GM18505 (cell line): Measurements from ENCODE around the gene TNRC18.
A peak's percentile ranks its signal among the peaks of the same experiment; 100 is the strongest.

Experiments used
- ATAC-seq: cut with Tn5 transposase; IDR thresholded peaks from one replicate; pipeline ENCODE4 v1.9.1; 2021; ENCODE audit not compliant: unreplicated experiment
- POLR2A ChIP-seq: IDR thresholded peaks from 4 replicates; pipeline ENCODE4 v1.6.1; 2011; ENCODE audit warnings: borderline replicate concordance; ENCODE audit not compliant: insufficient read depth, insufficient read length; ENCODE audit errors: extremely low read depth

TNRC18 gene

GRCh38 chr7:5442757-5443305 lies 19.2 kb upstream of the TNRC18 start:
- TF ChIP-seq POLR2A: no peak
- no peak for ATAC-seq

- no peak for TF ChIP-seq POLR2A
- no peak for ATAC-seq
Measured at GRCh38 chr7:5441840-5442503, 18.3 kb upstream of the TNRC18 start.

GRCh38 chr7:5439572-5440496 lies 16.2 kb upstream of the TNRC18 start:
- no peak for ATAC-seq
- TF ChIP-seq POLR2A: no peak

GRCh38 chr7:5439209-5439571 lies 15.6 kb upstream of the TNRC18 start:
- ATAC-seq: no peak
- no peak for TF ChIP-seq POLR2A

- ATAC-seq: no peak
- TF ChIP-seq POLR2A: no peak
Measured at GRCh38 chr7:5437987-5438386, 14.4 kb upstream of the TNRC18 start.

GRCh38 chr7:5437348-5437892 lies 13.8 kb upstream of the TNRC18 start:
- TF ChIP-seq POLR2A: no peak
- ATAC-seq: no peak

GRCh38 chr7:5436003-5436678 lies 12.5 kb upstream of the TNRC18 start:
- ATAC-seq: no peak
- TF ChIP-seq POLR2A: no peak

GRCh38 chr7:5435291-5436002 lies 11.8 kb upstream of the TNRC18 start:
- ATAC-seq: peak; percentile 67
- TF ChIP-seq POLR2A: no peak

- ATAC-seq: no peak
- no peak for TF ChIP-seq POLR2A
Measured at GRCh38 chr7:5433181-5433580, 9.5 kb upstream of the TNRC18 start.

GRCh38 chr7:5432691-5433090 lies 9.1 kb upstream of the TNRC18 start:
- no peak for TF ChIP-seq POLR2A
- ATAC-seq: no peak

- no peak for ATAC-seq
- TF ChIP-seq POLR2A: no peak
Measured at GRCh38 chr7:5431560-5432015, 8.0 kb upstream of the TNRC18 start.

- no peak for ATAC-seq
- no peak for TF ChIP-seq POLR2A
Measured at GRCh38 chr7:5430612-5430947, 6.9 kb upstream of the TNRC18 start.

- no peak for ATAC-seq
- no peak for TF ChIP-seq POLR2A
Measured at GRCh38 chr7:5429857-5430611, 6.4 kb upstream of the TNRC18 start.
